ENCODE results near the gene ERICH6.

DNA sequence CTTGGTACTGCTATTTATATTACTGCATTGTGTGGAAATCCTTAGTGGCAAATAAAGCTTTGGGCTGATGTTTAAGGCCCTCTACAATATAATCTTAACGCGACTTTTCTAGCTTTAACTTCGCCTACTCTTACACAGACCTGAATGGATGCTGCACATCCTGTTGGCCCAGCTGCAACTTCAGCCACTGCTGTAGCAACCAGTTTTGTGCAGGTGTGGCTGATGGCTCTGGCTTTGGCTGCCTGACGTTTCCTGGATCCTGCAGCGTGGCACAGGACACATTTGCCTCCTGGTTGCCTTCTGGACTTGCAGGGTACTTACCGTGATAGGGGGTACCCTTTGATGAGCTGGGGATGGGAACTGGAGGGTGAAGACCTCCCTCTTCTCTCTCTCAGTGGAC is 20.2 kb upstream of the ERICH6 start:
- TF ChIP-seq TARDBP (IDR thresholded peaks at IDR 0.05): no peak
- TF ChIP-seq FOXA1 (IDR thresholded peaks at IDR 0.05): no peak
